ENCODE results near the gene RPN2. TPM values are rescaled to one million over a fixed set of nuclear protein-coding genes. Genes with fewer than 3 reads are reported as not detected.

RPN2 gene
- total RNA-seq, 4 donors from 2014 or later: 74.4 to 161 (median 107) TPM

GRCh38 chr20:37243076-37243936 lies 64.2 kb downstream of the RPN2 start:
- intact Hi-C loops (cut with DNase I; ENCODE audit: low total_unique reads): no loop called here
- no peak for TF ChIP-seq POLR2A (IDR thresholded peaks at IDR 0.05)
- TF ChIP-seq, protein P1, sequence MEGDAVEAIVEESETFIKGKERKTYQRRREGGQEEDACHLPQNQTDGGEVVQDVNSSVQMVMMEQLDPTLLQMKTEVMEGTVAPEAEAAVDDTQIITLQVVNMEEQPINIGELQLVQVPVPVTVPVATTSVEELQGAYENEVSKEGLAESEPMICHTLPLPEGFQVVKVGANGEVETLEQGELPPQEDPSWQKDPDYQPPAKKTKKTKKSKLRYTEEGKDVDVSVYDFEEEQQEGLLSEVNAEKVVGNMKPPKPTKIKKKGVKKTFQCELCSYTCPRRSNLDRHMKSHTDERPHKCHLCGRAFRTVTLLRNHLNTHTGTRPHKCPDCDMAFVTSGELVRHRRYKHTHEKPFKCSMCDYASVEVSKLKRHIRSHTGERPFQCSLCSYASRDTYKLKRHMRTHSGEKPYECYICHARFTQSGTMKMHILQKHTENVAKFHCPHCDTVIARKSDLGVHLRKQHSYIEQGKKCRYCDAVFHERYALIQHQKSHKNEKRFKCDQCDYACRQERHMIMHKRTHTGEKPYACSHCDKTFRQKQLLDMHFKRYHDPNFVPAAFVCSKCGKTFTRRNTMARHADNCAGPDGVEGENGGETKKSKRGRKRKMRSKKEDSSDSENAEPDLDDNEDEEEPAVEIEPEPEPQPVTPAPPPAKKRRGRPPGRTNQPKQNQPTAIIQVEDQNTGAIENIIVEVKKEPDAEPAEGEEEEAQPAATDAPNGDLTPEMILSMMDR (IDR thresholded peaks at IDR 0.05): no peak
- no peaks in the 10 kb centered on the region for H3K36me3 ChIP-seq

DNA sequence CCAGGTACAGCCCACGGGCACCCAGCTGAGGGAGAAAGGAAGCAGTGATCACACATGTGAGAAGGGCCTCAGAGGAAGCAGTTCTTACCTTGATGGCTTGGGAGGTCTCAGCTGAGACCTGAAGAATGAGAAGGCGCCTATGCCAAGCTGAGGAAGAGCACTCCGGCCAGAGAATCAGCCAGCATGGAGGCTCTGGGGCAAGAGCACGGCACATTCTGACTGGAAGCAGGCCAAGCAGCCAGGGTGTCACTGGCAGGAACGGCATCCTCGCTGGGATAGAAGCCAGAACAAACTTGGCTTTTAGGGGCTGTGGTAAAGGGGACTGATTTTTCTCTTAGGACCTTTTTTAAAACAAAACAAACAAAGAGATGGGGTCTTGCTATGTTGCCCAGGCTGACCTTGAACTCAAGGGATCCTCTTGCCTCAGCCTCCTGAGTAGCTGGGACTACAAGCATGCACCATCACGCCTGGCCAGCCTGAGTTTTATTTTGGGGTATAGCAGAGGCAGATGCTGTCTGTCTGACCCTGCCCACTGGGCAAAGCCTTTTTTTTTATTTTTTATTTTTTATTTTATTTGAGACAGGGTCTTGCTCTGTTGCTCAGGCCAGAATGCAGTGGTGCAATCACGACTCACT lies 64.9 kb downstream of the RPN2 start:
- no peak overlapping the region for H3K4me3 ChIP-seq
- no peak for DNase-seq
- no peaks in the 10 kb centered on the region for H3K4me1 ChIP-seq
- no peak overlapping the region for H3K27ac ChIP-seq
- intact Hi-C loops (cut with DNase I; ENCODE audit: low total_unique reads): no loop called here
- no peaks in the 10 kb centered on the region for H3K9me3 ChIP-seq
- no peaks in the 10 kb centered on the region for H3K36me3 ChIP-seq
- TF ChIP-seq POLR2A (IDR thresholded peaks at IDR 0.05): no peak
- H3K27me3 ChIP-seq: no peaks in the 10 kb centered on the region

More at GRCh38 chr20:37243076-37243936, 64.2 kb downstream of the RPN2 start:
- H3K9me3 ChIP-seq: no peaks in the 10 kb centered on the region
- H3K27me3 ChIP-seq: no peaks in the 10 kb centered on the region
- no peaks in the 10 kb centered on the region for H3K4me1 ChIP-seq
- DNase-seq: no peak
- H3K27ac ChIP-seq: no peak overlapping the region
- no peak overlapping the region for H3K4me3 ChIP-seq

DNA sequence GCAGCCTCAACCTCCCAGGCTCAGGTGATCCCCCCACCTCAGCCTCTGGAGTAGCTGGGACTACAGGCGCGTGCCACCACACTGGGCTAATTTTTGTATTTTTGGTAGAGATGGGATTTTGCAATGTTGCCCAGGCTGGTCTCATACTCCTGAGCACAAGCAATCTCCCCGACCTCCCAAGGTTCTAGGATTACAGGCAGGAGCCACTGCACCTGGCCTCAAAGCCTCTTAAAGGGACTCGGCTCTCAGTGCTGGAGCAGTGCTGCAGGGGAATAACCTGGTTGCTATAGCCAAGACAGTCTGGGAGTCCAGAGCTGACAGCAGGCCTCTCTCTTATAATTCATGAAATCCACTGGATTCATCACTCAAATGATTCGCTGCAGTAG lies 65.4 kb downstream of the RPN2 start:
- TF ChIP-seq POLR2A (IDR thresholded peaks at IDR 0.05): no peak
- TF ChIP-seq, protein P1 (IDR thresholded peaks at IDR 0.05): no peak
- H3K27ac ChIP-seq: no peak overlapping the region
- no peak overlapping the region for H3K4me3 ChIP-seq
- H3K27me3 ChIP-seq: no peaks in the 10 kb centered on the region
- H3K36me3 ChIP-seq: no peaks in the 10 kb centered on the region
- no peaks in the 10 kb centered on the region for H3K9me3 ChIP-seq
- DNase-seq: no peak
- intact Hi-C loops (cut with DNase I; ENCODE audit: low total_unique reads): no loop called here
- no peaks in the 10 kb centered on the region for H3K4me1 ChIP-seq

GRCh38 chr20:37245216-37246150 lies 66.4 kb downstream of the RPN2 start:
- DNase-seq: no peak
- Histone ChIP-seq H3K27me3 (no peaks in the 10 kb centered on the region), H3K4me1 (no peaks in the 10 kb centered on the region), H3K4me3 (no peak overlapping the region), H3K9me3 (no peaks in the 10 kb centered on the region), H3K27ac (no peak overlapping the region), H3K36me3 (no peaks in the 10 kb centered on the region)
- TF ChIP-seq, protein P1 (IDR thresholded peaks at IDR 0.05): no peak
- TF ChIP-seq POLR2A (IDR thresholded peaks at IDR 0.05): no peak
- intact Hi-C loops (cut with DNase I; ENCODE audit: low total_unique reads): no loop called here

- intact Hi-C loops (cut with DNase I; ENCODE audit: low total_unique reads): no loop called here
- no peak for DNase-seq
- H3K4me3 ChIP-seq: no peak overlapping the region
- no peaks in the 10 kb centered on the region for H3K27me3 ChIP-seq
- no peaks in the 10 kb centered on the region for H3K9me3 ChIP-seq
- no peaks in the 10 kb centered on the region for H3K36me3 ChIP-seq
- TF ChIP-seq POLR2A (IDR thresholded peaks at IDR 0.05): no peak
- TF ChIP-seq, protein P1 (IDR thresholded peaks at IDR 0.05): no peak
- H3K27ac ChIP-seq: no peak overlapping the region
- H3K4me1 ChIP-seq: no peaks in the 10 kb centered on the region
Measured at GRCh38 chr20:37246736-37247135, 67.6 kb downstream of the RPN2 start.

Measured in uterus (tissue), 4 donors.